Dermis lymphatic vessel endothelial cell (primary cell): ENCODE measurements around the gene CSGALNACT2. TPM values are rescaled to one million over a fixed set of nuclear protein-coding genes. Genes with fewer than 3 reads are reported as not detected.

ENCODE experiments used
- total RNA-seq: library from RNA; depleted of rRNA; stranded (reverse); fragments of >200 nt; gene quantifications from 2 replicates; pipeline ENCODE4 v1.2.1, GENCODE V29; 2014

CSGALNACT2 gene, protein sequence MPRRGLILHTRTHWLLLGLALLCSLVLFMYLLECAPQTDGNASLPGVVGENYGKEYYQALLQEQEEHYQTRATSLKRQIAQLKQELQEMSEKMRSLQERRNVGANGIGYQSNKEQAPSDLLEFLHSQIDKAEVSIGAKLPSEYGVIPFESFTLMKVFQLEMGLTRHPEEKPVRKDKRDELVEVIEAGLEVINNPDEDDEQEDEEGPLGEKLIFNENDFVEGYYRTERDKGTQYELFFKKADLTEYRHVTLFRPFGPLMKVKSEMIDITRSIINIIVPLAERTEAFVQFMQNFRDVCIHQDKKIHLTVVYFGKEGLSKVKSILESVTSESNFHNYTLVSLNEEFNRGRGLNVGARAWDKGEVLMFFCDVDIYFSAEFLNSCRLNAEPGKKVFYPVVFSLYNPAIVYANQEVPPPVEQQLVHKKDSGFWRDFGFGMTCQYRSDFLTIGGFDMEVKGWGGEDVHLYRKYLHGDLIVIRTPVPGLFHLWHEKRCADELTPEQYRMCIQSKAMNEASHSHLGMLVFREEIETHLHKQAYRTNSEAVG
- 7.3 and 8.1 TPM in 2 replicates for total RNA-seq

DNA sequence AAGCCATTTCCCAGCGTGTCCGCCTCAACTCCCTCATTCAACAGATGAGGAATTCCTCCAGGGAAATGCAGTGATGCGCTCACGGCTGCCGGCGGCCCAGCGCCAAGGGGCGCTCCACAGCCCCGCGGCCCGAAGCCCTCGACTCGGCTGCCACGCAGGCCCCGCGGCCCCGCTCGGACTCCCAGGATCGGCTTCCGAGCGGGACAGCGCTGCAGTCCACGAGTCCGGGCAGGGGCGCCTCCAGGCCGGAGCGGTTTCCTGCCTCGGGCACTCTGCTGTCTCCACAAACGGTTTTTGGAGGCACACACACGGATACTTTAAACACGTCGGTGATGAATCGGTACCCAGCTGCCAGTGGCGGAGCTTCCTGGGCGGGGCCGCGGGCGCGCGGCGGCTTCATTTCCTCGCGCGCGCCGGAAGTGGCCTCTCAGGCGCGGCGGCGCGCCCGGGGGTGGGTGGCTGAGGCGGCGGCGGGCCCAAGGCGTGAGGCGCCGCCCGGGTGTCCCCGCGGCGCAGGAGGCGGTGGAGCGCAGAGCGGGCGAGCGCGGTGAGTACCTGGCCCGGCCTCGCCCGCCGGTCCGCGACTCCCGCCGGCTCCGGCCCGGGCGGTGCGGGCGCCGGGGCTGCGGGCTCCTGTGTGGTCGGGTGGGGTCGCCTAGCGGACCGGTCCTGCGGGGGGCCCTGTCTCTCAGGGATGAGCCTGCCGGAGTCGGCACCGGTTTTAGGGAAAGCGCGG is at the start of gene CSGALNACT2:
Gene CSGALNACT2 (plus strand): TSS at position 425 of the 736 bp plus-strand sequence. CDS start 16,705 bp downstream, outside the sequence.

Other genes starting within 250 kb of the CSGALNACT2 start
- 0.17 and 0.22 TPM in 2 replicates for gene RET, start 61.4 kb upstream of the CSGALNACT2 start, total RNA-seq
- gene RASGEF1A, start 128.6 kb downstream of the CSGALNACT2 start, total RNA-seq, result 0.65 TPM in 1 of 2 replicates, not detected in the other
- not detected in 2 replicates for gene FXYD4, start 233.2 kb downstream of the CSGALNACT2 start, total RNA-seq